H9 (cell line): Measurements from ENCODE around the gene PLG. TPM values are rescaled to one million over a fixed set of nuclear protein-coding genes. Genes with fewer than 3 reads are reported as not detected.

ENCODE experiments used
- DNase-seq: peaks from one replicate; pipeline ENCODE4 v3.0.0-alpha.2; 2017
- H2AFZ ChIP-seq: one replicate; pipeline ENCODE4 v1.6.1; 2013; ENCODE audit warnings: mild to moderate bottlenecking, low read length, control low read depth, moderate library complexity
- H2AK5ac ChIP-seq: 2 replicates; pipeline ENCODE4 v1.6.1; 2013; ENCODE audit warnings: low read length, control low read depth, mixed read lengths; ENCODE audit not compliant: insufficient read length
- H2BK120ac ChIP-seq: one replicate; pipeline ENCODE4 v1.6.1; 2013; ENCODE audit warnings: low read depth, mild to moderate bottlenecking, low read length, control low read depth, inconsistent platforms; ENCODE audit not compliant: poor library complexity, severe bottlenecking
- H2BK12ac ChIP-seq: 2 replicates; pipeline ENCODE4 v1.6.1; 2013; ENCODE audit warnings: low read length, control low read depth, mixed read lengths, low read depth; ENCODE audit not compliant: insufficient read length
- H2BK15ac ChIP-seq: 2 replicates; pipeline ENCODE4 v1.6.1; 2013; ENCODE audit warnings: low read depth, low read length, control low read depth
- H2BK20ac ChIP-seq: one replicate; pipeline ENCODE4 v1.6.1; 2013; ENCODE audit warnings: low read depth, mild to moderate bottlenecking, low read length, control low read depth, inconsistent platforms; ENCODE audit not compliant: poor library complexity, severe bottlenecking
- H2BK5ac ChIP-seq: 2 replicates; pipeline ENCODE4 v1.6.1; 2013; ENCODE audit warnings: low read length, control low read depth, mixed read lengths; ENCODE audit not compliant: insufficient read length
- H3K14ac ChIP-seq: 2 replicates; pipeline ENCODE4 v1.6.1; 2013; ENCODE audit warnings: low read length, control low read depth; ENCODE audit not compliant: insufficient read depth
- H3K18ac ChIP-seq: 2 replicates; pipeline ENCODE4 v1.6.1; 2013; ENCODE audit warnings: low read depth, mild to moderate bottlenecking, mixed read lengths, low read length, control low read depth; ENCODE audit not compliant: insufficient read length
- H3K23ac ChIP-seq: 2 replicates; pipeline ENCODE4 v1.6.1; 2013; ENCODE audit warnings: low read length, control low read depth, mixed read lengths, low read depth; ENCODE audit not compliant: insufficient read length
- H3K23me2 ChIP-seq: 2 replicates; pipeline ENCODE4 v1.6.1; 2013; ENCODE audit warnings: low read depth, mild to moderate bottlenecking, mixed read lengths, low read length, control low read depth; ENCODE audit not compliant: insufficient read length, poor library complexity, severe bottlenecking
- H3K27ac ChIP-seq: 2 replicates; pipeline ENCODE4 v1.5.1; 2013; ENCODE audit warnings: low read length, control low read depth, mixed read lengths, low read depth; ENCODE audit not compliant: insufficient read length
- H3K27me3 ChIP-seq: 2 replicates; pipeline ENCODE4 v1.6.1; 2013; ENCODE audit warnings: low read length, control low read depth, inconsistent platforms; ENCODE audit not compliant: insufficient read depth
- H3K4ac ChIP-seq: 2 replicates; pipeline ENCODE4 v1.6.1; 2013; ENCODE audit warnings: low read depth, mild to moderate bottlenecking, control low read depth, inconsistent platforms, low read length, moderate library complexity
- H3K4me1 ChIP-seq: 2 replicates; pipeline ENCODE4 v1.6.1; 2013; ENCODE audit warnings: low read length, control low read depth, inconsistent platforms; ENCODE audit not compliant: insufficient read depth
- H3K4me2 ChIP-seq: 2 replicates; pipeline ENCODE4 v1.6.1; 2013; ENCODE audit warnings: low read length, control low read depth, mixed read lengths; ENCODE audit not compliant: insufficient read length, insufficient read depth
- H3K56ac ChIP-seq: 2 replicates; pipeline ENCODE4 v1.6.1; 2013; ENCODE audit warnings: low read depth, mild to moderate bottlenecking, mixed read lengths, low read length, control low read depth; ENCODE audit not compliant: insufficient read length
- H3K79me1 ChIP-seq: 2 replicates; pipeline ENCODE4 v1.6.1; 2013; ENCODE audit warnings: low read depth, mild to moderate bottlenecking, moderate library complexity, low read length, control low read depth, inconsistent platforms; ENCODE audit not compliant: insufficient read depth, poor library complexity, severe bottlenecking
- H3K79me2 ChIP-seq: 2 replicates; pipeline ENCODE4 v1.6.1; 2013; ENCODE audit warnings: low read length, control low read depth, inconsistent platforms; ENCODE audit not compliant: insufficient read depth
- H3K9ac ChIP-seq: 2 replicates; pipeline ENCODE4 v1.6.1; 2013; ENCODE audit warnings: low read length, control low read depth, mixed read lengths; ENCODE audit not compliant: insufficient read length; ENCODE audit errors: extremely low read depth
- H3K9me3 ChIP-seq: one replicate; pipeline ENCODE4 v1.6.1; 2013; ENCODE audit warnings: low read depth, low read length, inconsistent platforms; ENCODE audit not compliant: control insufficient read depth
- H3T11ph ChIP-seq: one replicate; pipeline ENCODE4 v1.6.1; 2013; ENCODE audit warnings: mild to moderate bottlenecking, low read length, control low read depth, inconsistent platforms
- H4K20me1 ChIP-seq: one replicate; pipeline ENCODE4 v1.6.1; 2013; ENCODE audit not compliant: control insufficient read depth, insufficient read length, insufficient read depth
- H4K5ac ChIP-seq: 2 replicates; pipeline ENCODE4 v1.6.1; 2013; ENCODE audit warnings: low read depth, mild to moderate bottlenecking, mixed read lengths, low read length, control low read depth; ENCODE audit not compliant: insufficient read length
- H4K8ac ChIP-seq: replicated peaks from 2 replicates; pipeline ENCODE4 v1.6.1; 2013; ENCODE audit warnings: low read length, control low read depth, mixed read lengths, low read depth; ENCODE audit not compliant: insufficient read length
- H4K91ac ChIP-seq: 2 replicates; pipeline ENCODE4 v1.6.1; 2013; ENCODE audit warnings: low read depth, mild to moderate bottlenecking, moderate library complexity, mixed read lengths, low read length, control low read depth; ENCODE audit not compliant: insufficient read length
- H3K27ac Mint-ChIP-seq, 3 experiments: 2 replicates in 2 of 3; 3 replicates in 1 of 3; pipeline ENCODE4 v1.8.0; 2020 to 2021; ENCODE audit warnings: mixed read lengths in 3 of 3, mild to moderate bottlenecking in 1 of 3, moderate library complexity in 1 of 3
- H3K27me3 Mint-ChIP-seq: 2 replicates; pipeline ENCODE4 v1.8.0; 2021; ENCODE audit warnings: low read depth, mild to moderate bottlenecking, moderate library complexity, mixed read lengths
- H3K36me3 Mint-ChIP-seq, 3 experiments: 2 replicates in 2 of 3; 3 replicates in 1 of 3; pipeline ENCODE4 v1.8.0; 2020 to 2021; ENCODE audit warnings: low read depth in 3 of 3, mixed read lengths in 3 of 3; ENCODE audit not compliant: insufficient read depth in 1 of 3
- H3K4me1 Mint-ChIP-seq, 2 experiments: 2 replicates each; pipeline ENCODE4 v1.8.0; 2020; ENCODE audit warnings: mixed read lengths in 2 of 2
- H3K4me3 Mint-ChIP-seq, 2 experiments: 2 replicates in 1 of 2; 3 replicates in 1 of 2; pipeline ENCODE4 v1.8.0; 2020 to 2021; ENCODE audit warnings: mild to moderate bottlenecking in 2 of 2, mixed read lengths in 2 of 2, moderate library complexity in 1 of 2
- H3K9me3 Mint-ChIP-seq, 2 experiments: 2 replicates in 1 of 2; 3 replicates in 1 of 2; pipeline ENCODE4 v1.8.0; 2020; ENCODE audit warnings: mild to moderate bottlenecking in 2 of 2, mixed read lengths in 2 of 2, moderate library complexity in 1 of 2
- CTCF ChIP-seq: fragments of 200-600 bp; sonication (generic); conservative IDR thresholded peaks from 3 replicates; pipeline ENCODE4 v1.8.0; 2021; ENCODE audit warnings: antibody characterized with exemption, mild to moderate bottlenecking
- WGBS: extraction: QIAGEN DNeasy Blood & Tissue Kit; methylation state at CpG from one replicate; pipeline ENCODE4 v1.1.7; 2013; ENCODE audit warnings: missing lambda C conversion rate, low lambda C conversion rate, mixed read lengths; ENCODE audit not compliant: insufficient read length; ENCODE audit errors: extremely low coverage; 5-methylcytosine and 5-hydroxymethylcytosine counted together
- total RNA-seq: library from RNA; stranded (reverse); gene quantifications from 2 replicates; pipeline ENCODE4 v1.2.1, GENCODE V29; 2021

PLG gene
- total RNA-seq, 1 experiment from 2014 or later, result not detected

DNA sequence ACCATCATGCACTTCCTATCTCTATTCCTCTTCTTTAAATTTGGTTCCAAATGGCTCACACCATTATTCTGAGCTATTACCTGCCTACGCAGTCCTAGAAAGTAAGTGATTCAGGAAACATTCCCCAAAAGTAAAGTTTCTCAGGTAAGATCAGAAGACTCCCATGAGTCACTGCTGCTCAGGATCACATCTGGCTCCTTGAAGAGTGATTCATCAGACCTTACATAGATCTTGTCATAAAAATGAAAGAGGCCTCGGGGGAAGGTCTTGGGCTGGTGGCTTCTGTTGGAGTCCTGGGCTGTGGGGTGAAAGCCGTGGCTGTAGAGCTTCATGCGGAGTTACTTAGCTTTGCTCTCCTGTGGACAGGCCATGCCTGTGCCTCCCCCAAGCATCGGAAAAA lies 35.9 kb downstream of the PLG start:
- Histone ChIP-seq H3K79me1 (no peaks in the 10 kb centered on the region), H3T11ph (no peak overlapping the region), H2AFZ (no peak overlapping the region), H3K27ac (no peak overlapping the region), H3K4me2 (no peak overlapping the region), H2BK20ac (no peak overlapping the region), H3K79me2 (no peaks in the 10 kb centered on the region), H3K14ac (no peak overlapping the region), H4K20me1 (no peaks in the 10 kb centered on the region), H2BK5ac (no peak overlapping the region), H4K91ac (no peak overlapping the region), H3K18ac (no peak overlapping the region), H3K9ac (no peak overlapping the region), H3K56ac (no peak overlapping the region), H3K9me3 (no peaks in the 10 kb centered on the region), H3K4ac (no peak overlapping the region), H2BK15ac (no peak overlapping the region), H2BK12ac (no peak overlapping the region), H3K27me3 (no peaks in the 10 kb centered on the region), H3K4me1 (no peaks in the 10 kb centered on the region), H4K5ac (no peak overlapping the region), H4K8ac (no peak overlapping the region), H3K23me2 (no peaks in the 10 kb centered on the region), H3K23ac (no peak overlapping the region), H2BK120ac (no peak overlapping the region), H2AK5ac (no peak overlapping the region)
- no peak overlapping the region for H3K27ac Mint-ChIP-seq
- TF ChIP-seq CTCF, result no peak
- H3K4me1 Mint-ChIP-seq, result no peaks in the 10 kb centered on the region
- no CpG with 5 or more reads among the region's 5 CpGs for WGBS
- no peak for DNase-seq
- H3K4me3 Mint-ChIP-seq, result no peak overlapping the region
- H3K27me3 Mint-ChIP-seq, result peaks cover 7% of the 10 kb centered on the region; the same call in 1 of the 2 replicates
- no peaks in the 10 kb centered on the region for H3K36me3 Mint-ChIP-seq
- peaks cover 0 to under 1% of the 10 kb centered on the region in 2 experiments; a peak in 3 of 5 replicates for H3K9me3 Mint-ChIP-seq
